ENCODE results near the gene LGALS3BP. TPM values are rescaled to one million over a fixed set of nuclear protein-coding genes. Genes with fewer than 3 reads are reported as not detected.

Gene LGALS3BP
- total and polyA plus RNA-seq, 2 of the 13 experiments (the other 11 are each of a cell fraction or from before 2014, with no cell fraction given) = 137 to 332 TPM

DNA sequence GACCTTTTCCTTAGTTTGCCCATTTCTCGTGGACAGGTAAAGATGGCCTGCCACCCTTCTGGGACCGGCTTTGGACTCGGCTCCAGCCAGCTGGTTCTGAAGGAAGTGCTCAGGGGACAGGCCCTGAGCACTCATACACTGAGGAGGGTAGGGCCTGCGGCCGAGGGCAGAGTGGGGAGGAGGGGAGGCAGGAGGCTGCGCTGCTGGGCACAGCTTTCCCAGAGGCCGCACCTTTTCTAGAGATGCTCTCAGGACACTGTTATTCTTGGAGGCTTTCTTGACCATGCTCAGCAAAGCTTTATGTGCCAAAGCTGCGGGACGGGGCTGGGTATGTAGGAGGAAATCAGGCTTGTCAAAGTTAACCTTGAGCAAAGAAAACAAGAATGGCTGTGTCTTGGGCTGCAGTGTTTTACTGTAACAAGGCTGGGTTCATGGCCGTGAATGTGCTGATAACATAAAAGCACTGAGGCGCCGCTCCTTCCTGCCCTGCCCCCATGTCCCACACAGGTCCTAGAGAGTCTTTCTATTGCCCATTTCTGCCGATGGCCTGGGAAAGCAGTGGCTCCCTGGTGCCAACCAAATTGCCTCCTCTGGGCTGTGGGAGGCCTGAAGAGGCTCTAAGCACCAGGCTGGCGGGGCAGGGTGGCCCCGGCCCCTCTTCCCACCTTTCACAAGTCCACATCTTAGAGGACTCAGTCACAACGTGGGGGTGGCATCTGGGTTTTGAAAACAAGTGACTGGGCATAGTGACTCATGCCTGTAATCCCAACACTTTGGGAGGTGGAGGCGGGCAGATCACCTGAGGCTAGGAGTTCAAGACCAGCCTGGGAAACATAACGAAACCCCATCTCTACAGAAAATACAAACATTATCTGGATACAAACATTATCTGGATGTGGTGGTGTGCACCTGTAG, 32.2 kb downstream of the LGALS3BP start (continued):
- TF ChIP-seq, protein P1, sequence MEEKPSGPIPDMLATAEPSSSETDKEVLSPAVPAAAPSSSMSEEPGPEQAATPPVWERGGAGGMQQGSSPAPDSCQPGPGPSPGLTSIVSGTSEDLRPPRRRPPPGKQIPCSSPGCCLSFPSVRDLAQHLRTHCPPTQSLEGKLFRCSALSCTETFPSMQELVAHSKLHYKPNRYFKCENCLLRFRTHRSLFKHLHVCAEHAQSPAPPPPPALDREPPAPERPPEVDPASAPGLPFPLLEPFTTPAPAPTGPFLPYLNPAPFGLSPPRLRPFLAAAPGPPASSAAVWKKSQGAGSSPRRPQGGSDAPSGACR (CRISPR knock-in tag; IDR thresholded peaks at IDR 0.05) = no peak
- TF ChIP-seq NFYB (CRISPR knock-in tag; IDR thresholded peaks at IDR 0.05) (no peak), KAT2B (IDR thresholded peaks at IDR 0.05; ENCODE audit: borderline replicate concordance, low read depth, low read length) (no peak), NCOA2 (CRISPR knock-in tag; IDR thresholded peaks at IDR 0.05) (peak; percentile 83), RFX1 (IDR thresholded peaks at IDR 0.05) (no peak), KDM1A (CRISPR knock-in tag; IDR thresholded peaks at IDR 0.05) (no peak), SALL2 (CRISPR knock-in tag; IDR thresholded peaks at IDR 0.05) (no peak; the same call in 1 of the 2 replicates), MED1 (CRISPR knock-in tag; IDR thresholded peaks at IDR 0.05) (peak; percentile 63; the same call in 1 of the 2 replicates), EP300 (IDR thresholded peaks at IDR 0.05; ENCODE audit: low read depth in 2 of 2, low read length in 2 of 2) (peak in 1 of 2 experiments; percentile 51; a peak in 1 of 4 replicates), EP300 (CRISPR knock-in tag; IDR thresholded peaks at IDR 0.05; ENCODE audit: borderline replicate concordance) (peak; percentile 69; the same call in 1 of the 2 replicates), ZNF737 (CRISPR knock-in tag; IDR thresholded peaks at IDR 0.05; ENCODE audit: borderline replicate concordance) (no peak), TMF1 (CRISPR knock-in tag; IDR thresholded peaks at IDR 0.05; ENCODE audit: low read depth) (no peak), HDAC6 (IDR thresholded peaks at IDR 0.05; ENCODE audit: low read depth, low read length) (no peak)
- TF ChIP-seq, protein P2, sequence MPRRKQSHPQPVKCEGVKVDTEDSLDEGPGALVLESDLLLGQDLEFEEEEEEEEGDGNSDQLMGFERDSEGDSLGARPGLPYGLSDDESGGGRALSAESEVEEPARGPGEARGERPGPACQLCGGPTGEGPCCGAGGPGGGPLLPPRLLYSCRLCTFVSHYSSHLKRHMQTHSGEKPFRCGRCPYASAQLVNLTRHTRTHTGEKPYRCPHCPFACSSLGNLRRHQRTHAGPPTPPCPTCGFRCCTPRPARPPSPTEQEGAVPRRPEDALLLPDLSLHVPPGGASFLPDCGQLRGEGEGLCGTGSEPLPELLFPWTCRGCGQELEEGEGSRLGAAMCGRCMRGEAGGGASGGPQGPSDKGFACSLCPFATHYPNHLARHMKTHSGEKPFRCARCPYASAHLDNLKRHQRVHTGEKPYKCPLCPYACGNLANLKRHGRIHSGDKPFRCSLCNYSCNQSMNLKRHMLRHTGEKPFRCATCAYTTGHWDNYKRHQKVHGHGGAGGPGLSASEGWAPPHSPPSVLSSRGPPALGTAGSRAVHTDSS (CRISPR knock-in tag; conservative IDR thresholded peaks at IDR 0.05) = no peak
- TF ChIP-seq, protein P3, sequence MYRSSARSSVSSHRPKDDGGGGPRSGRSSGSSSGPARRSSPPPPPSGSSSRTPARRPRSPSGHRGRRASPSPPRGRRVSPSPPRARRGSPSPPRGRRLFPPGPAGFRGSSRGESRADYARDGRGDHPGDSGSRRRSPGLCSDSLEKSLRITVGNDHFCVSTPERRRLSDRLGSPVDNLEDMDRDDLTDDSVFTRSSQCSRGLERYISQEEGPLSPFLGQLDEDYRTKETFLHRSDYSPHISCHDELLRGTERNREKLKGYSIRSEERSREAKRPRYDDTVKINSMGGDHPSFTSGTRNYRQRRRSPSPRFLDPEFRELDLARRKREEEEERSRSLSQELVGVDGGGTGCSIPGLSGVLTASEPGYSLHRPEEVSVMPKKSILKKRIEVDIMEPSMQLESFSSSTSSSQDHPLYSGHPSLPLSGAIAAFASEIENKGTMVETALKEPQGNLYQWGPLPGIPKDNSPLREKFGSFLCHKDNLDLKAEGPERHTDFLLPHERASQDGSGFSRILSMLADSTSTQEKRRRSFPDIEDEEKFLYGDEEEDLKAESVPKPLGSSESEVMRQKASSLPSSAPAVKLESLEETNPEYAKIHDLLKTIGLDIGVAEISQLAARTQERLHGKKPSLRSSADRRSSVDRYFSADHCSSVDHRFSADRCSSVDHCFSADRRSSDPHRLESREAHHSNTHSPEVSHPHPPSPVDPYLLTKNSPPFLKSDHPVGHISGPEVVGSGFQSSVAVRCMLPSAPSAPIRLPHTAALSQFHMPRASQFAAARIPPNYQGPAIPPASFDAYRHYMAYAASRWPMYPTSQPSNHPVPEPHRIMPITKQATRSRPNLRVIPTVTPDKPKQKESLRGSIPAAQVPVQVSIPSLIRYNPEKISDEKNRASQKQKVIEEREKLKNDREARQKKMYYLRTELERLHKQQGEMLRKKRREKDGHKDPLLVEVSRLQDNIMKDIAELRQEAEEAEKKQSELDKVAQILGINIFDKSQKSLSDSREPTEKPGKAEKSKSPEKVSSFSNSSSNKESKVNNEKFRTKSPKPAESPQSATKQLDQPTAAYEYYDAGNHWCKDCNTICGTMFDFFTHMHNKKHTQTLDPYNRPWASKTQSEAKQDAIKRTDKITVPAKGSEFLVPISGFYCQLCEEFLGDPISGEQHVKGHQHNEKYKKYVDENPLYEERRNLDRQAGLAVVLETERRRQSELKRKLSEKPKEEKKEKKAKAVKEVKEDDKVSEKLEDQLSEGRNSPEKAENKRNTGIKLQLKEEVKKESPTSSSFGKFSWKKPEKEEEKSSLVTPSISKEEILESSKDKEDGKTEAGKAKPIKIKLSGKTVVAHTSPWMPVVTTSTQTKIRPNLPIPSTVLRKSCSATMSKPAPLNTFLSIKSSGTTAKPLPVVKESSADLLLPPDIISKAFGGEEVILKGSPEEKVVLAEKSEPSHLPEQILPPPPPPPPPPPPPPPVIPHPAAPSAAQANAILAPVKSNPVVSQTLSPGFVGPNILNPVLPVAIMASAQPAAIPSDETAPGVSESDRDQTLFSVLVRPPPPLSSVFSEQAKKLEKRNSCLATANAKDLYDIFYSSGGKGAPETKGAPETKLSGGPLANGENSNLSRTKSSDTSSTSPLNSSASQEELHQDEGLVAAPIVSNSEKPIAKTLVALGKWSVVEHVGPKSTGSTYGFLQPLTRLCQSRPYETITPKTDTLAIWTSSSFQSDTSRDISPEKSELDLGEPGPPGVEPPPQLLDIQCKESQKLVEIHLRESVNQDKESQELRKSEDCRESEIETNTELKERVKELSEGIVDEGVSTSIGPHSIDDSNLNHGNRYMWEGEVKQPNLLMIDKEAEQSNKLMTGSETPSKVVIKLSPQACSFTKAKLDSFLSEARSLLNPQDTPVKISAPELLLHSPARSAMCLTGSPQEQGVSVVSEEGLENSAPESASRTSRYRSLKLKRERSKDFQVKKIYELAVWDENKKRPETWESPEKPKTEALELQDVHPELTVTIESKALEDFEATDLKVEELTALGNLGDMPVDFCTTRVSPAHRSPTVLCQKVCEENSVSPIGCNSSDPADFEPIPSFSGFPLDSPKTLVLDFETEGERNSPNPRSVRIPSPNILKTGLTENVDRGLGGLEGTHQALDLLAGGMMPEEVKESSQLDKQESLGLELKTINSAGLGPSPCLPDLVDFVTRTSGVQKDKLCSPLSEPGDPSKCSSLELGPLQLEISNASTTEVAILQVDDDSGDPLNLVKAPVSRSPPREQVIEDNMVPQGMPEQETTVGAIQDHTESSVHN (CRISPR knock-in tag; IDR thresholded peaks at IDR 0.05) = no peak
- TF ChIP-seq, protein P4, sequence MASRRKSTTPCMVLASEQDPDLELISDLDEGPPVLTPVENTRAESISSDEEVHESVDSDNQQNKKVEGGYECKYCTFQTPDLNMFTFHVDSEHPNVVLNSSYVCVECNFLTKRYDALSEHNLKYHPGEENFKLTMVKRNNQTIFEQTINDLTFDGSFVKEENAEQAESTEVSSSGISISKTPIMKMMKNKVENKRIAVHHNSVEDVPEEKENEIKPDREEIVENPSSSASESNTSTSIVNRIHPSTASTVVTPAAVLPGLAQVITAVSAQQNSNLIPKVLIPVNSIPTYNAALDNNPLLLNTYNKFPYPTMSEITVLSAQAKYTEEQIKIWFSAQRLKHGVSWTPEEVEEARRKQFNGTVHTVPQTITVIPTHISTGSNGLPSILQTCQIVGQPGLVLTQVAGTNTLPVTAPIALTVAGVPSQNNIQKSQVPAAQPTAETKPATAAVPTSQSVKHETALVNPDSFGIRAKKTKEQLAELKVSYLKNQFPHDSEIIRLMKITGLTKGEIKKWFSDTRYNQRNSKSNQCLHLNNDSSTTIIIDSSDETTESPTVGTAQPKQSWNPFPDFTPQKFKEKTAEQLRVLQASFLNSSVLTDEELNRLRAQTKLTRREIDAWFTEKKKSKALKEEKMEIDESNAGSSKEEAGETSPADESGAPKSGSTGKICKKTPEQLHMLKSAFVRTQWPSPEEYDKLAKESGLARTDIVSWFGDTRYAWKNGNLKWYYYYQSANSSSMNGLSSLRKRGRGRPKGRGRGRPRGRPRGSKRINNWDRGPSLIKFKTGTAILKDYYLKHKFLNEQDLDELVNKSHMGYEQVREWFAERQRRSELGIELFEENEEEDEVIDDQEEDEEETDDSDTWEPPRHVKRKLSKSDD (CRISPR knock-in tag; IDR thresholded peaks at IDR 0.05; ENCODE audit: low read depth) = no peak

All from HepG2 (cell line).